Epidermal melanocyte (primary cell): ENCODE results near the gene ZIC4.

Experiments
- DNase-seq: peaks from one replicate; pipeline ENCODE4 v3.0.0; 2011; ENCODE audit warnings: low spot score; ENCODE audit not compliant: insufficient read length

ZIC4 gene

DNA sequence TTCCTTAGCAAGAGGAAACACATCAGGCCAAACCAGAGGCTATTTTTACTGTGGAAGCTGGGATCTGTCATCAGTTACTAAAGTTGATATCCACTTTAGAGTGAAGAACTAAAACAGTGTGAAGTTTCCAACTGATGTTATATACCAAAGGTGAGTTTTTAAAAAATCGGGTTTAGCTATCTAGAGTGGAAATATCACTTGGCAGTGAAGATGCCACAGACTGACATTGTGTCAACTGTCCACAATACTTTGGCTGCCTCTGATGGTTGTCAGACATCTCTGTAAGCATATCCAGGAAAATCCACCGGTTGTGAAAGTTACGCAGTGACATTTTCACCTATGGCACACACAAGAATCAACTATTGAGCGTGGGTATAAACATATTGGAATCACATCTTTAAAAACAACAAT is 12.0 kb upstream of the ZIC4 start:
- DNase-seq: no peak

DNA sequence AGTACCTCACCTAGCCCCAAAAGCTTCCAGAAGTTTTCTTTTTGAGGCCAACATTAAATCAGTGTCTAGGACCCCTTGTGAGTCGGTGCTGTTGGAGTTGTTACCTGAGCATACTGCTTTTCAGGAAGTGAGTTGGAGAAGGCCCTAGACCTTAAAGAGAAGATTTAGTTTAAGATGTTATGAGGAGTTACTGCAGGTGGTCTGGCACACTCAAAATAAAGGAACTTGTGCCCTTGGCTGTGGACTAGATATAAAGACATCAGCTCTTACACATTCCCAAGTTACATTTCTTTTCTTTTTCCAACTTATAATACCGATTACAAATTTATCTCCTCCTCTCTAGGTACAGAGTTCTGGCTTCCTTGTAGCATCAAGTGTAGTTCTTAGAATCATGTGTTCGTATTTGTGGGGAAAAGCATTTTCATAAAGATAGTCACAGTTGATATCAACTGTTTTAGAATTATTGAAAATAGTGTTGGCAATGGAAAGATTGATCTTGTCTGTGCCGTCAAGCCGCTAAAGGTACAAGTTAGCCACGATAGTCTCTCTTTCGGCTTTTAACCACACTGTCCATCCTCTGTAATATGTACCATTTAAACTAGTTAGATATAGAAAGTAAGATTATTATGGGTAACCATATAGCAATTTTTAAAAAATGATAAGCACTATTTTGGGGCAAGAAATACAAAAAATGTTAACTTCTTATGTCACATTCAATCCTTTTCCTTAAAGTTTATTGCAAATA is 11.4 kb upstream of the ZIC4 start:
- no peak for DNase-seq

DNA sequence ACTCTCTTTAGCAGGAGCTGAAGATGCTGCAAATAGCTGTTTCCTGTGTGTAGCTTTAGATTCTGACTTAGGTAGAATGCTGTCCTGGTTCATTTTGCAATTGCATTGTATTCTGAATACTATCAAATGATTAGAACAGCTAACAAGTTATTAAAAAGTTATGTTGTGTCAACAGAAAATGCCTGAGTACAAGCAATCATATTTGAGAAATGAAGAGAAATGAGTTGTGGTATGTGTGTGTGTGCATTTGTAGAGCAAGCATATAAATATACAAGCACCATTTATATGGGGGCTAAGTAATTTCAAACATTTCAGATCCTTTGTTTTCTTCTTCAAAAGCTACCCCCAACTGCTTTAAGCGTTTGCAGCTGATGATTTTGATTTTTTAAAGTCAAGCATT is 10.6 kb upstream of the ZIC4 start:
- DNase-seq: no peak

DNA sequence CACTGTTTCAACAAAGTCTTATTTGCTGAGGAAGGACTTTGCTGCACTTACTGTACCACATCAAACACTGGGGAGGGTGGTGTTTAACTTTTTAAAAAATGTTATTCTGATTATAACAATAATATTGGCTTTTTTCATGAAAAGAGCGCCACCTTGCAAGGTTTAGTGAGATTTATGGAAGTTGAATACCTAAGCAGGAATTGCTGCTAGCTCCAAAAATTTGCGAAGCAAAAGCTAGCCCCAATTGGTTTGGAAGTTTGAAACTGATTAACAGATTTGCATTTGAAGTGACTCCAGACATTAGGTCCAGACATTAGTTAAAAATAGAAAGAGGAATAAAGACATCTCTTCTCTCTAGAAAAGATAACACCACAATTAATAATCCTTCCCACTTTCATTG is 9.5 kb upstream of the ZIC4 start:
- DNase-seq: peak; percentile 16

DNA sequence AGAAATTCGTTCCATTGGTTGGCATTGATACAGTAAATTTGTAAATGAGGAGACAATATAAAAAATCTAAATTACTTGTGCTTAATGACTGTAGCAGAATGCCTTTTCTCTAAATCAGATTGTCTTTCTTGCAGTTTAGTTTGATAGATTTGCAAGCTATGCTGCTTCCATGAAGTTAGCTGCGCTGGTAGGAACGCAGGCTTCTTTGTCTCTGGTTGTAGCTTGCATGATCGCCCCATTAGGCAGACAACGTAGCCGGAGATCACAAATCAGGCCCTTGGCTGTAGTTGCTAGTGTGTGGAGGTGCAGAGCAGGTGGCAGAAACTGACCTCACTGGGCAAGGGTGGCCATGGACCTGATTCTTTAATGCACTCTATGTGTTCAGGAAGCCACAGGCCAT is 8.9 kb upstream of the ZIC4 start:
- DNase-seq: peak; percentile 7

DNA sequence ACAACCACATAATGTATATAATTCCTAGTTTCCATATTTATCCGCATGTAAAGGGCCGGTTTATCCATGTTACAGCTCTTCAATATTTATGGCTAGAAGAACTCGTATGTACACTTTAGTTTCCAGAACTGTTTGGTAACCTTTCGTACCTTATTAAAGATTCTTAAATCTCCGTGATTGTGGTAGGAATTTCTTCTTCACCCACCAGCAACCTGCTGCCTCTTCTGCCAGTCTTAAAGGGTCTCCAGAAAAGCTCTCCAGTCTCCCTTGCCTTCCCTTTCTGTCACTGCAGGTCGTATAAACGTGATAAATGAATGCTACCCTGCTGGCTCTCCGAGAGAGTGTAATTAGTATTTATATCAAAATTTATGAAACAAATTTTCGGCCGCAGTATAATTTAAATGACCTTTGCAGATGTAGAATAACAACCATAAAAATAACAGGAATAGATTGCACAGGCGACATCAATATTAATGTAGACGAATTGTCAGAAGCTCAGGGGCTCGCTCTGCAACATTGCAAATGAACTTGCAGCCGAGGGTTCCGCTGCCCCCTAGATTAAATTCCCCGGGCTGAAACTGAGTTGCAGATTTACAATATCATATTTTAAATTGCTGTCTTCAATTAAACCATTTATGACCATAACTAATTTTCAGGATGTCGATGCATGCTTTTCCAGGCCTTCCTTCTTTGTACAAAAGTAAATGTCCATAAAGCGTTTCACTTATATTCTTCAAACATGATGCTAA is 8.2 kb upstream of the ZIC4 start:
- DNase-seq: no peak

DNA sequence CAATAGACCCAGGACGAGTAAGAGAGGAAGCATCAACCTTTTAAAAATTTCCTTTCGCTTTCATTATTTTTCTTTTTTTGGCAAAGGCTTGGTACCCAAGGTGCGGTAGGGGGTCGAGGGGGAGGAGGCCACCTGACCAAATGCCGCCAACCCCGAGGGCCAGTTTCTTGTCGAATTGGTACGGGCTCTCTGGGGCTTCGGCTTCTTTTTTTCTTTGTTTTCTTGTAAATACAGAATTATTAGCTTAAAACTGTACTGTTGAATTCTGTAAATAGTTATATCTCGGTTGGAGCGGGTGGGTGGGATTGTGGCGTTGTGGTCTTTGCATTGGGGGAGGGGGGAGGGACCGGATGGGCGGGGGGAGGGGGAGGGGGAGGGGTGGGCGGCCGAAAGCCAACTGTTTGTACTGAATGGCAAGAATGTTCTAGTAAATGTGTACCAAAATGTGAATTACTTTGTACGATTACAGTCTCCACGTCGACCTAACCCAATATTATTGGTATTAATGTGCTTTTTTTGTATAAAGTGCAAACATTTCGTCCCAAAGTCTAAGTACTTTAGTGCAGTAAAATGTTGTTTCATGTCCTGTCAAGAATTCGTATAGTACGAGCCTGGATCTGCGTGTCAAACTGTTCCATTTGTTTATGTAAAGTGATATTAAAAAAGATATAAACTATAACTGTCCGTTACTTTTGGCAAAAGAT is 7.5 kb upstream of the ZIC4 start:
- DNase-seq: peak; percentile 12

DNA sequence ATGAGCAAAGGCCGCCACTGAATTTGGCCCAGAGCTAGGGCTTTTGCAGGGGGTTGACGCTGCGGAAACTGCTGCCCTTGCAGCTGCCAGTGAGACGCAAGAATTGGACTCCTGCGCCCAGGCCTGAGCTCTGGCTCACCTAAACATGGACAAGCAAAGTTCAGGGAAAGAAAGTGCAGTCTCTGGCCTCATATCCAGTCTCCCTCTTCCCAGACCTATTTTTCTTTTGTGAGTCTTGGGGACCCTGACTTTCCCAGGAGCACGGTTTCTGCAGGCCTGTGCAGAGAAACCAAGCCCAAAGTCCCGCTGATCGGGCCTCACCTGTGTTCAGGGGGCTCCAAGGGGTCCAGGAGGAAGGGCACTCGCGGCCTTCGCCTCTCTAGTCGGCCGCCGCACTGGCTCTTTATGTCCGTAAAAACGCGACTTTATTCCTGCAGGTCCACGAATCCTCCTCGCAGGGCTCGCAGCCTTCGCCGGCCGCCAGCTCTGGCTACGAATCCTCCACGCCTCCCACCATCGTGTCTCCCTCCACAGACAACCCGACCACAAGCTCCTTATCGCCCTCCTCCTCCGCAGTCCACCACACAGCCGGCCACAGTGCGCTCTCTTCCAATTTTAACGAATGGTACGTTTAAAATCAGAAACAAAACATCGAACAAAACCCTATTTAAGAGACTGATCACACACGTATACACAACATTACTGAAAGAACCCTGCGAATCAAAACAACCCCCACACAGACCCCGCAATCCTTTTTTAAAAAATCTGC is 6.8 kb upstream of the ZIC4 start:
- DNase-seq: peak; percentile 11

DNA sequence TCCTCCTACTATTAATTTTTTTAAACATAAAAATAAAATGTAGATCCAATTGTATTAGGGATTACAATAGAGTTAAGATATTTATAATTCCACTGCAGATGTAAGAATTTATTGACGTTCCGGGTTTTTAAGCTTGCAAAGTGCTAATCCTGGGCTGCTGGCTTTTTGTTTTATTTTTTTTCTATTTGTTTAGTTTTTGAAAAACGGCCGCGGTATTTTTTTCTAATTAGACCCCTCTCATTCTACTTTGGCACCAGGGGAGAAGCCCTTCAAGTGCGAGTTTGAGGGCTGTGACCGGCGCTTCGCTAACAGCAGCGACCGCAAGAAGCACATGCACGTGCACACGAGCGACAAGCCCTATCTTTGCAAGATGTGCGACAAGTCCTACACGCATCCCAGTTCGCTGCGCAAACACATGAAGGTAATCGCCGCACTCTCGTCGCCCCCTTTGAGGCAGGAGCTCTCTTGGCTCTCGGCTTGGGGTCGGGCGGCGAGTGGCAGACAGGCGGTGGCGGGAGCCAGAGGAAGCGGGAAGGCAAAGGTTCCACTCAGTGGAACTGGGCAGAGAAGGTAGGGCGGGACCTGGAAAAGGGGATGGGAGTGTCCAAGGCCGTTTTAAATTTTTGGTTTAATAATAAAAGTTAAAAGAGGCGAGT is 6.0 kb upstream of the ZIC4 start:
- peak; percentile 12 for DNase-seq

DNA sequence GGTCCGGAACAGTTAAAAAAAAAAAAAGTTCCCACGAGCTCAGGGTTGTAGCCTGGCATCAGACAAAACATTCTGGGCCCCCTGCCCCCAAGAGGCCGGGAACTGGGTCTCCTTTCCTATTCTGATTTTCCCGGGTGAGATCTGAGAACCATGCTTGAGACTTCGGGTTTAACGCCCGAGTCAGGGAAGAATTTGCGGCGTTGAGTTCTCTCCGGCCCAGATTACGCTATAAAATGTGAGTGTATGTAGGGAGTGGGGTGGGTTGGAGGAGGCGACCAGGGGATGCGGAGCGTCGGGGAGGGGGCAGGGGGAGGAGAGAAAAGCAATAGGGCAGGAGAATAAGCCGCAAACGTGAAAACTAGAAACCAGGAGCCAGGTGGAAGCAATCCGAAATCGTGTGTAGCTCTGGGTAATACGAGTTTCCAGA is 5.5 kb upstream of the ZIC4 start:
- peak; percentile 6 for DNase-seq

DNA sequence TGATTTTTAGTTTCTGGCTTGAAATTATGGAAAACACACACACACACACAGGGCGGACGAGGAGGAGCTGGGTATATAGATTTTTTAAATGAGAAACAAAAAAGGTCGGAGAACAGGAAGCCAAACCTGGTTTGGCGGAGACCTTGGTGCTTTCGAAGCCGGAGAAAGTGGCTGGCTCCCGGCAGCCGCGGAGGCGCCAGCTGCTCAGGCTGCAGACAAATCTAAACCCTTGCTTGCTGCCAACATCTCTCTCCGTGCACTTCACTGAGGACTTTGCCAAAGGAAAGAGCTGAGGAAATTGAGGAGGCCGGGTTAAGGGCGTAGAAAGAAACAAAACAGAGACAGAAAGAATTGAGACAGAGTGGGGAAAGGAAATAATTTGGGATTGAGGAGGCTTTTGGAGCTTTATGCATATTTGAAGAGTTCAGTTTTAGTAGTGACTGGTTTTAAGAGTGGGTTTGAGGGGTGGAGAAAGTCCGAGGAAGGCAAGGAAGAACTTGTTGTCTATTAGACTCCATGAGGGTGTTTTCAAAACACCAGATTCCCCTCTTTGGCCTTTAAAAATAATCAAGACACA is 5.0 kb upstream of the ZIC4 start:
- DNase-seq: peak; percentile 15

DNA sequence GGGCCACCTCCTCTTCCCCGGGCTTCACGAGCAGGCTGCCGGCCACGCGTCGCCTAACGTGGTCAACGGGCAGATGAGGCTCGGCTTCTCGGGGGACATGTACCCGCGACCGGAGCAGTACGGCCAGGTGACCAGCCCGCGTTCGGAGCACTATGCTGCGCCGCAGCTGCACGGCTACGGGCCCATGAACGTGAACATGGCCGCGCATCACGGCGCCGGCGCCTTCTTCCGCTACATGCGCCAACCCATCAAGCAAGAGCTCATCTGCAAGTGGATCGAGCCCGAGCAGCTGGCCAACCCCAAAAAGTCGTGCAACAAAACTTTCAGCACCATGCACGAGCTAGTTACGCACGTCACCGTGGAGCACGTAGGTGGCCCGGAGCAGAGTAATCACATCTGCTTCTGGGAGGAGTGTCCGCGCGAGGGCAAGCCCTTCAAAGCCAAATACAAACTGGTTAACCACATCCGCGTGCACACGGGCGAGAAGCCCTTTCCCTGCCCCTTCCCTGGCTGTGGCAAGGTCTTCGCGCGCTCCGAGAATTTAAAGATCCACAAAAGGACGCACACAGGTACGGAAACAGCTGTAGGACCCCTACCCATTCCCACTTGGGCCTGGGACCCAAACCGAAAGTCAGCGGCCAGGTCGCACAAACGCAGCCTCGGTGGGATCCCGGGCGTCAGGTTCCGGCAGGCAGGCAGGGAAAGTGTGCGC is 4.3 kb upstream of the ZIC4 start:
- peak; percentile 9 for DNase-seq

DNA sequence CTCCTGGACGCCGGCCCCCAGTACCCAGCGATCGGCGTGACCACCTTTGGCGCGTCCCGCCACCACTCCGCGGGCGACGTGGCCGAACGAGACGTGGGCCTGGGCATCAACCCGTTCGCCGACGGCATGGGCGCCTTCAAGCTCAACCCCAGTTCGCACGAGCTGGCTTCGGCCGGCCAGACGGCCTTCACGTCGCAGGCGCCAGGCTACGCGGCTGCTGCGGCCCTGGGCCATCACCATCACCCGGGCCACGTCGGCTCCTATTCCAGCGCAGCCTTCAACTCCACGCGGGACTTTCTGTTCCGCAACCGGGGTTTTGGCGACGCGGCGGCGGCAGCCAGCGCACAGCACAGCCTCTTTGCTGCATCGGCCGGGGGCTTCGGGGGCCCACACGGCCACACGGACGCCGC is 3.8 kb upstream of the ZIC4 start:
- DNase-seq: no peak

DNA sequence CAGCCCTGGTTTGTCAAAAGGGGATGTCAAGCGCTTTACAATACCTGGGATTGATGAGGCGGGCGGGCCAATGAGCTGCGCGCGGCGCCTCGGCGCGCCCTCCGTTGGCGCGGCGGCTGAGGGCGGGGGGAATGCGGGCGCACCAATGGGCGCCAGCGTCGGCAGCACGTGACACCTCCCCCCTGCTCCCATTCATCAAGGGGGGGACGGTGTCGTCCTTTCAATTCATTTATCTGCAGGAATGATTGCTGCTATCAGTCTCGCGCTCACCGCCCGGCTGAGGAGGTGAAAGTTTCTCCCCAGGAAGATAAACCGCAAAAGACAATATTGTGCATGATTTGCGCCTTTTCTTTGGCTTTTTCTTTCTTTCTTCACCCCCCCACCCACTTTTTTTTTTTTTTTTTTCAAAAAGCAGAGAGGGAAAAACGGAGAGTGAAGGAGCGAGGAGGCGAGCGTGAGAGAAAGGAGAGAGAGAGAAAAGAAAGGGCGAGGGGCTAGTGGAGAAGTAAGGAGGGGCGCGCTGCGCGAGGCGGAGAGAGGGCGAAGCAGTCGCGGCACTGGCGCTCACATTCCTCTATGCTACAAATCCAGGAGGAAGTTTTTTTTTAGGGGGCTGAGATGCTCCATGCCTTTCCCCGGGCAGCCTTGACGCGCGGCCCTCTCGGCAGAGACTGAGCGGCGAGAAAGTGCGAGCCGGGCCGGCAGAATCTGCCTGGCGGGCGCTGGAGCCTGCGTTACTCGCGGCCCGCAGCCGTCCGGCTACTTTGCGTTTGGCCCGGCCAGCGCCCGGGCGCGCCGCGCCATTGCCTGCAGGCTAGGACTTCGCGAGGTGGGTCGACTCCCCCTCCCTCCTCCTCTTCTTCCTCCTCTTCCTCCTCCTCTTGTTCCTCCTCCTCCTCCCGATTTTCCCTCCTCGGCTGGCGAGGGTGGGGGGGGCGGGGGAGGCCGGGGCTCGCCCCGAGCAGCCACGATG is 3.1 kb upstream of the ZIC4 start, which contains the start of gene ZIC1:
Gene ZIC1 (plus strand): TSS at position 223 of the 973 bp plus-strand sequence. CDS start 748 bp downstream, at position 971.
- peak; percentile 15 for DNase-seq

DNA sequence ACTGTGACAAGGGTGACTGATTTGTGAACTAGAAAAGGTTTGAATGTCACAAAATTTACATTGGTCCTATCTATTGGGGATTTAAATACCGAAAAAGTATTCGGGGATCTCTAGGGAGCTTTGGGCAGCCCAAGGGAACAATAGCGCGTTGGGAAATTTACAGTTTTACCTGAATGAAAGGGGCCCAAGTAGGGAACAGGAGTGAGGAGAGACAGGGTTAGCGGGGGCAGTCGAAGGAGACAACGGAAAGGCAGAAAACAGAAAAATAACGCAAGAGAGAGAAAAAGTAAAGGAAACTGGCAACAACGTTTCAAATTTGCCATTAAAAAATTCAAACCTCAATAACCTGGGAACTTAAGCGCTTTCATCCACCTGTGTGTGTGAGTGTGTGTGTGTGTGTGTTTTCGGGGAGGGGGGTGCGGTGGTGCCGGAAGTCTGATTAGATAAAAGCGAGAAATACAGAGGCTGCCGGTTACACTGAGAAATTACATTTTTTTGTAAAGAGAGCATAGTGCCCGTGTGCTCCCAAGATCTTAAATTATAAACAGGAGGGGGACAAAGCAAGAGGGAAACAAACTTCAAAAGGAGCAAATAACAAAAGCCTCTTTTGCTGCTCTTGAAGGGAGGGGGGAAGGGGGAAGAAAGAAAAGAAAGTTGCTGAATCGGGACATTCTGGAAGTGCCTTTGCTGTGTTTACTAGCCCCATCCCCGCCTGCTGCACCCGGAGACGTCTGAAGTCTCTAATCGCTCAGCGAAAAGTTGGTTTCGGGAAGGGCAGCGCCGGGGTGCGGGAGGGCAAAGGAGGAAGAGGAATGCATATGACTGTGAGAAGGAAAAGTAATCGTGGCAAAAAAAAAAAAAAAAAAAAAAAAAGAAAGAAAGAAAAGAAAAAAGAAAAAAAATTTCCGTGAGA is 2.1 kb upstream of the ZIC4 start:
- peak; percentile 4 for DNase-seq

DNA sequence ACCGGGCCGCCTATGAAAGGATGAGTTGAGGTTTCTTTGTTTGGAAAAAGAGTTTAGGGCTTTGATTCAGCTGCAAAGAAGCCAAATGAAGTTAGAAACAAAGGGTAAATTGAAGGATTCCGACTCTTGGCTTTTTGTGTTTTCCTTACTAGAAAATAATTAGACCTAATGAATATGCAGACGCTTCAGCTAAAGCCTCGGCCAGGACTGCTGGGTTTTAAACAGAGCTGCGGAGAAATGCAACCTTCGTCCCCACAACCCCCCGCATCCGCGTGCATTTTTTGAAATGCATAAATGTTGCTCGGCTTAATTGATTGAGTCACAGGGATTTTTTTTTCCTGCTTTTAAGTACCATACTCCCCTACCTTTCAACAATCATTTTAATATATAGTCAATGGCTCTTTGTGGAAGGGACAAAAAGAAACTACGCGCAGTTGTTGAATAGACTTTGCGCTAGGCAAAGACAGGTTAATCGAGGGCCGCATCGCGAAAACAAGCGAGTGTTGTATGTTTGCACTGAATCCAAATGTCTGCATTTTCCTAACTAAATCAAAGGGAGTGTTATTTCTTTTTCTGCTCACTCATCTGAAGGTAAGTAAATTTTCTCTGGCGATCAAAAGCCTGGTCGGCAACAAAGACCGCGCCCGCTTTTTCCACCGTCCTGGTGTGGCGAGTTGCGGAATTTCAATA is 1.3 kb upstream of the ZIC4 start:
- DNase-seq: peak; percentile 3

DNA sequence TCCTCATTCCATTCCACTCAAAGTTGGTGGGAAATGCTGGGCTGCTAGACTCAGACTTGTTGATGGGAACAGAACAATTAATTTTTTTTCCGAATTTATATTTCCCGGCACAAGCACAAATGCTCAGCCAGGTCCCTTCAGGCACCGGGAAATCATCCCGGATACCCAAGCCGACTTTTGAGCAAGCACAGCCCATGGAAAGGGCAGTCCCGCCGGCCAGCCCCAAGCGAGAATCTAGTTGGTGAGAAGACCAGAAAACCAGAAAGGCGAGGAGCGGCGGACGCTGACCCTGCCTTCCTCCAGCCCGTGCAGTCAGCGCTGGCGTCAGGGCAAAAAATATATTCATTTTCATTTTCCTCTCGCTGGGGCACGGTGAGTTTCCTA is 763 bp upstream of the ZIC4 start:
- DNase-seq: no peak
